ENCODE data around the gene MBNL3. TPM values are rescaled to one million over a fixed set of nuclear protein-coding genes. Genes with fewer than 3 reads are reported as not detected.
"Not testable (repeated sequence)": the region's sequence is repeated elsewhere in the genome, so short reads cannot be mapped to it uniquely, and the experiment has no call there.

MBNL3 gene
- total RNA-seq, 1 donor from 2014 or later = 10.4 TPM

- TF ChIP-seq CTCF (IDR thresholded peaks at IDR 0.05; ENCODE audit: unreplicated experiment) = no peak
- no peak overlapping the region for H3K4me3 Mint-ChIP-seq (ENCODE audit: unreplicated experiment)
- H3K27me3 Mint-ChIP-seq (ENCODE audit: unreplicated experiment) = no peaks in the 10 kb centered on the region
- H3K27ac Mint-ChIP-seq (ENCODE audit: unreplicated experiment) = no peak overlapping the region
- DNase-seq (ENCODE audit: low spot score) = no peak
- H3K36me3 Mint-ChIP-seq (ENCODE audit: low read depth, unreplicated experiment) = no peaks in the 10 kb centered on the region
- H3K9me3 Mint-ChIP-seq (ENCODE audit: unreplicated experiment) = no peaks in the 10 kb centered on the region
- H3K4me1 Mint-ChIP-seq (ENCODE audit: unreplicated experiment) = peaks cover 9% of the 10 kb centered on the region
Observed at GRCh38 chrX:132336172-132336571, 152.7 kb downstream of the MBNL3 start.

GRCh38 chrX:132333351-132333750 lies 155.5 kb downstream of the MBNL3 start:
- Mint-ChIP-seq H3K4me1 (ENCODE audit: unreplicated experiment) (peaks cover 12% of the 10 kb centered on the region), H3K27ac (ENCODE audit: unreplicated experiment) (peak overlapping the region; percentile 83), H3K9me3 (ENCODE audit: unreplicated experiment) (no peaks in the 10 kb centered on the region), H3K4me3 (ENCODE audit: unreplicated experiment) (no peak overlapping the region), H3K36me3 (ENCODE audit: low read depth, unreplicated experiment) (no peaks in the 10 kb centered on the region), H3K27me3 (ENCODE audit: unreplicated experiment) (no peaks in the 10 kb centered on the region)
- DNase-seq (ENCODE audit: low spot score) = no peak
- no peak for TF ChIP-seq CTCF (IDR thresholded peaks at IDR 0.05; ENCODE audit: unreplicated experiment)

- peaks cover 12% of the 10 kb centered on the region for H3K4me1 Mint-ChIP-seq (ENCODE audit: unreplicated experiment)
- H3K9me3 Mint-ChIP-seq (ENCODE audit: unreplicated experiment) = no peaks in the 10 kb centered on the region
- H3K27me3 Mint-ChIP-seq (ENCODE audit: unreplicated experiment) = no peaks in the 10 kb centered on the region
- TF ChIP-seq CTCF (IDR thresholded peaks at IDR 0.05; ENCODE audit: unreplicated experiment) = no peak
- no peak overlapping the region for H3K4me3 Mint-ChIP-seq (ENCODE audit: unreplicated experiment)
- no peak for DNase-seq (ENCODE audit: low spot score)
- H3K27ac Mint-ChIP-seq (ENCODE audit: unreplicated experiment) = no peak overlapping the region
- no peaks in the 10 kb centered on the region for H3K36me3 Mint-ChIP-seq (ENCODE audit: low read depth, unreplicated experiment)
Observed at GRCh38 chrX:132331532-132331931, 157.3 kb downstream of the MBNL3 start.

GRCh38 chrX:132331000-132331399 lies 157.8 kb downstream of the MBNL3 start:
- Mint-ChIP-seq H3K4me1 (ENCODE audit: unreplicated experiment) (peaks cover 12% of the 10 kb centered on the region), H3K27me3 (ENCODE audit: unreplicated experiment) (no peaks in the 10 kb centered on the region), H3K9me3 (ENCODE audit: unreplicated experiment) (no peaks in the 10 kb centered on the region), H3K27ac (ENCODE audit: unreplicated experiment) (no peak overlapping the region), H3K36me3 (ENCODE audit: low read depth, unreplicated experiment) (no peaks in the 10 kb centered on the region), H3K4me3 (ENCODE audit: unreplicated experiment) (no peak overlapping the region)
- no peak for DNase-seq (ENCODE audit: low spot score)
- no peak for TF ChIP-seq CTCF (IDR thresholded peaks at IDR 0.05; ENCODE audit: unreplicated experiment)

- DNase-seq (ENCODE audit: low spot score) = no peak
- Mint-ChIP-seq H3K27ac (ENCODE audit: unreplicated experiment) (no peak overlapping the region), H3K4me1 (ENCODE audit: unreplicated experiment) (peaks cover 12% of the 10 kb centered on the region), H3K27me3 (ENCODE audit: unreplicated experiment) (no peaks in the 10 kb centered on the region), H3K9me3 (ENCODE audit: unreplicated experiment) (no peaks in the 10 kb centered on the region), H3K4me3 (ENCODE audit: unreplicated experiment) (no peak overlapping the region), H3K36me3 (ENCODE audit: low read depth, unreplicated experiment) (no peaks in the 10 kb centered on the region)
- TF ChIP-seq CTCF (IDR thresholded peaks at IDR 0.05; ENCODE audit: unreplicated experiment) = no peak
Observed at GRCh38 chrX:132330156-132330729, 158.6 kb downstream of the MBNL3 start.

GRCh38 chrX:132326960-132327359 lies 161.9 kb downstream of the MBNL3 start:
- not testable (repeated sequence) for H3K4me1 Mint-ChIP-seq (ENCODE audit: unreplicated experiment); H3K27ac Mint-ChIP-seq (ENCODE audit: unreplicated experiment); H3K4me3 Mint-ChIP-seq (ENCODE audit: unreplicated experiment); H3K27me3 Mint-ChIP-seq (ENCODE audit: unreplicated experiment); DNase-seq (ENCODE audit: low spot score); H3K9me3 Mint-ChIP-seq (ENCODE audit: unreplicated experiment); H3K36me3 Mint-ChIP-seq (ENCODE audit: low read depth, unreplicated experiment)
